ENCODE results near the gene KDM4C. TPM values are rescaled to one million over a fixed set of nuclear protein-coding genes. Genes with fewer than 3 reads are reported as not detected.

KDM4C gene
- total RNA-seq (ENCODE audit: low replicate concordance): 11.1 TPM in 2 replicates

- no peak within 1 kb of the TSS for H3K9ac ChIP-seq
- H3K27me3 ChIP-seq: peaks cover 12% of the 10 kb centered on the region
- peaks cover 37% of the 10 kb centered on the region for H3F3A ChIP-seq (ENCODE audit: low read depth)
- peak; percentile 99 for DNase-seq (ENCODE audit: low spot score)
- H4K20me1 ChIP-seq (ENCODE audit: low read depth): no peaks in the 10 kb centered on the region
- peak; percentile 5 for TF ChIP-seq EZH2phosphoT487 (IDR thresholded peaks at IDR 0.05)
- TF ChIP-seq, protein P1, sequence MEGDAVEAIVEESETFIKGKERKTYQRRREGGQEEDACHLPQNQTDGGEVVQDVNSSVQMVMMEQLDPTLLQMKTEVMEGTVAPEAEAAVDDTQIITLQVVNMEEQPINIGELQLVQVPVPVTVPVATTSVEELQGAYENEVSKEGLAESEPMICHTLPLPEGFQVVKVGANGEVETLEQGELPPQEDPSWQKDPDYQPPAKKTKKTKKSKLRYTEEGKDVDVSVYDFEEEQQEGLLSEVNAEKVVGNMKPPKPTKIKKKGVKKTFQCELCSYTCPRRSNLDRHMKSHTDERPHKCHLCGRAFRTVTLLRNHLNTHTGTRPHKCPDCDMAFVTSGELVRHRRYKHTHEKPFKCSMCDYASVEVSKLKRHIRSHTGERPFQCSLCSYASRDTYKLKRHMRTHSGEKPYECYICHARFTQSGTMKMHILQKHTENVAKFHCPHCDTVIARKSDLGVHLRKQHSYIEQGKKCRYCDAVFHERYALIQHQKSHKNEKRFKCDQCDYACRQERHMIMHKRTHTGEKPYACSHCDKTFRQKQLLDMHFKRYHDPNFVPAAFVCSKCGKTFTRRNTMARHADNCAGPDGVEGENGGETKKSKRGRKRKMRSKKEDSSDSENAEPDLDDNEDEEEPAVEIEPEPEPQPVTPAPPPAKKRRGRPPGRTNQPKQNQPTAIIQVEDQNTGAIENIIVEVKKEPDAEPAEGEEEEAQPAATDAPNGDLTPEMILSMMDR (IDR thresholded peaks at IDR 0.05): no peak
- peak within 1 kb of the TSS; percentile 85 for H3K4me2 ChIP-seq
- peaks cover 12% of the 10 kb centered on the region for H3K27me3 Mint-ChIP-seq (ENCODE audit: insufficient read depth, low read depth)
- no peaks in the 10 kb centered on the region for H3K9me3 ChIP-seq (ENCODE audit: low read depth)
- H3K4me1 Mint-ChIP-seq: peaks cover 13% of the 10 kb centered on the region
- H3K27ac Mint-ChIP-seq: peak within 1 kb of the TSS; percentile 98
- peak within 1 kb of the TSS; percentile 87 for H3K4me3 ChIP-seq
- H3K36me3 Mint-ChIP-seq: no peaks in the 10 kb centered on the region
- H2AFZ ChIP-seq (replicated peaks): peak within 1 kb of the TSS; percentile 91
- H3K9me3 Mint-ChIP-seq: peaks cover 3% of the 10 kb centered on the region
- H3K4me3 Mint-ChIP-seq: peak within 1 kb of the TSS; percentile 97
- peaks cover 15% of the 10 kb centered on the region for H3K79me2 ChIP-seq (ENCODE audit: low read depth)
- peak within 1 kb of the TSS; percentile 92 for H3K27ac ChIP-seq
- no peaks in the 10 kb centered on the region for H3K4me1 ChIP-seq
- no peaks in the 10 kb centered on the region for H3K36me3 ChIP-seq
Measured at GRCh38 chr9:6757456-6758247, at the start of gene KDM4C. Gene KDM4C, plus strand, starts transcription at chr9:6757973. Its CDS starts 35,016 bp downstream, at chr9:6792989.

DNA sequence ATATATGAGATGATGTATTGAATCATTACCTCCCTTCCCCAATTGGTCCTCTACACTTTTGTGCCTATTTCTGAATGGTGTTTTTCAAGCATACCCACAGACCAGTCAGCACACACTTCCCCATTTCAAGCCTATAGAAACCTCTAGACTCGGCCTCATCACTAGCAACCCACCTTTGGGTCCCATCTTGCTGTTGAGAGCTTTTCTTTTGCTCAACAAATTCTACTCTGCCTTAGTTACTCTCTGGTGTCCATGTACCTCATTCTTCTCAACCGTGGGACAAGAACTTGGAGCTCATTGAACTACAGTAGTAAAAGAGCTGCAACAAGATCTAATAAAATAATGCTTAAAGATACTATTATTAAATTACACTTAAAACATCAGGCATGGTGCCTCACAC lies 49.0 kb upstream of the KDM4C start:
- no peak overlapping the region for H3K27ac Mint-ChIP-seq
- Histone ChIP-seq H3K27me3 (no peaks in the 10 kb centered on the region), H3K27ac (no peak overlapping the region), H3K4me3 (no peak overlapping the region), H3K4me1 (no peaks in the 10 kb centered on the region), H3K4me2 (no peak overlapping the region), H3K9ac (no peak overlapping the region), H3K9me3 (ENCODE audit: low read depth) (no peaks in the 10 kb centered on the region), H3F3A (ENCODE audit: low read depth) (peaks cover 5% of the 10 kb centered on the region), H3K79me2 (ENCODE audit: low read depth) (no peaks in the 10 kb centered on the region), H3K36me3 (no peaks in the 10 kb centered on the region), H2AFZ (replicated peaks) (no peak overlapping the region), H4K20me1 (ENCODE audit: low read depth) (no peaks in the 10 kb centered on the region)
- peaks cover 2% of the 10 kb centered on the region for H3K27me3 Mint-ChIP-seq (ENCODE audit: insufficient read depth, low read depth)
- TF ChIP-seq EZH2 (IDR thresholded peaks at IDR 0.05) (no peak), EZH2phosphoT487 (IDR thresholded peaks at IDR 0.05) (no peak)
- TF ChIP-seq, protein P1 (IDR thresholded peaks at IDR 0.05): no peak
- no peaks in the 10 kb centered on the region for H3K36me3 Mint-ChIP-seq
- H3K9me3 Mint-ChIP-seq: no peaks in the 10 kb centered on the region
- H3K4me3 Mint-ChIP-seq: no peak overlapping the region
- no peak for DNase-seq (ENCODE audit: low spot score)
- peaks cover 4% of the 10 kb centered on the region for H3K4me1 Mint-ChIP-seq

DNA sequence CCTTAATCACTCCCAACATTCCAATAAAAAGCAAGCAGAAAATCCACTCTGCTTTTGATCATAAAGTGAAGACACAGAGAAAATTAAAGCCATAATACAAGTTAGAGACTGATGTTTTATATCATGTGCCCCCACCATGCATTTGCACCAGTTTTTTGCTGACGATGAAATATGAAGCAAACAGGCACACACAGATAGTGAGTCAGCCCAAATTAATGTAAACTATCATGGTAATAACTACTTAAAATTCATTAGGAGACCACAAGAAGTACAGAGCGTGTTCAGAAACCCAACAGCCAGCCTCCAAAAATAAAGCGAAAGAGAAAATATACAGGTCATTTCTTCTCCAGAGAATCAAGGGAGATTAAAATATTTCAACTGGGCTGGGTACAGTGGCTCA lies 46.4 kb upstream of the KDM4C start:
- no peak overlapping the region for H3K27ac Mint-ChIP-seq
- Histone ChIP-seq H3K9ac (no peak overlapping the region), H3K9me3 (ENCODE audit: low read depth) (no peaks in the 10 kb centered on the region), H4K20me1 (ENCODE audit: low read depth) (no peaks in the 10 kb centered on the region), H3K27me3 (no peaks in the 10 kb centered on the region), H3K79me2 (ENCODE audit: low read depth) (no peaks in the 10 kb centered on the region), H2AFZ (replicated peaks) (no peak overlapping the region), H3K4me3 (no peak overlapping the region), H3K27ac (no peak overlapping the region), H3K4me1 (no peaks in the 10 kb centered on the region), H3F3A (ENCODE audit: low read depth) (no peaks in the 10 kb centered on the region), H3K4me2 (no peak overlapping the region), H3K36me3 (no peaks in the 10 kb centered on the region)
- H3K4me1 Mint-ChIP-seq: no peaks in the 10 kb centered on the region
- no peak overlapping the region for H3K4me3 Mint-ChIP-seq
- H3K36me3 Mint-ChIP-seq: no peaks in the 10 kb centered on the region
- DNase-seq (ENCODE audit: low spot score): no peak
- TF ChIP-seq, protein P1 (IDR thresholded peaks at IDR 0.05): no peak
- no peak for TF ChIP-seq EZH2phosphoT487 (IDR thresholded peaks at IDR 0.05)
- no peak for TF ChIP-seq EZH2 (IDR thresholded peaks at IDR 0.05)
- no peaks in the 10 kb centered on the region for H3K27me3 Mint-ChIP-seq (ENCODE audit: insufficient read depth, low read depth)
- H3K9me3 Mint-ChIP-seq: no peaks in the 10 kb centered on the region

Data from neural progenitor cell (in vitro differentiated cells).